PFSK-1 (cell line): ENCODE results near the gene CCDC13.

ENCODE experiments used
- SIN3A ChIP-seq: IDR thresholded peaks from 2 replicates; pipeline ENCODE4 v1.6.1; 2012; ENCODE audit warnings: mild to moderate bottlenecking, low read length, moderate library complexity, borderline replicate concordance; ENCODE audit not compliant: insufficient read depth
- TF ChIP-seq, protein P1 (sequence below), 2 experiments: IDR thresholded peaks; 2 replicates each; pipeline versions ENCODE4 v1.6.1 to v1.8.0; 2011 to 2012; ENCODE audit warnings: low read depth in 2 of 2, low read length in 2 of 2, control low read depth in 1 of 2, inconsistent platforms in 1 of 2, mild to moderate bottlenecking in 1 of 2, moderate library complexity in 1 of 2; ENCODE audit not compliant: insufficient read depth in 1 of 2

GRCh38 chr3:42749753-42750231, 23.3 kb downstream of the CCDC13 start:
- TF ChIP-seq, protein P1, sequence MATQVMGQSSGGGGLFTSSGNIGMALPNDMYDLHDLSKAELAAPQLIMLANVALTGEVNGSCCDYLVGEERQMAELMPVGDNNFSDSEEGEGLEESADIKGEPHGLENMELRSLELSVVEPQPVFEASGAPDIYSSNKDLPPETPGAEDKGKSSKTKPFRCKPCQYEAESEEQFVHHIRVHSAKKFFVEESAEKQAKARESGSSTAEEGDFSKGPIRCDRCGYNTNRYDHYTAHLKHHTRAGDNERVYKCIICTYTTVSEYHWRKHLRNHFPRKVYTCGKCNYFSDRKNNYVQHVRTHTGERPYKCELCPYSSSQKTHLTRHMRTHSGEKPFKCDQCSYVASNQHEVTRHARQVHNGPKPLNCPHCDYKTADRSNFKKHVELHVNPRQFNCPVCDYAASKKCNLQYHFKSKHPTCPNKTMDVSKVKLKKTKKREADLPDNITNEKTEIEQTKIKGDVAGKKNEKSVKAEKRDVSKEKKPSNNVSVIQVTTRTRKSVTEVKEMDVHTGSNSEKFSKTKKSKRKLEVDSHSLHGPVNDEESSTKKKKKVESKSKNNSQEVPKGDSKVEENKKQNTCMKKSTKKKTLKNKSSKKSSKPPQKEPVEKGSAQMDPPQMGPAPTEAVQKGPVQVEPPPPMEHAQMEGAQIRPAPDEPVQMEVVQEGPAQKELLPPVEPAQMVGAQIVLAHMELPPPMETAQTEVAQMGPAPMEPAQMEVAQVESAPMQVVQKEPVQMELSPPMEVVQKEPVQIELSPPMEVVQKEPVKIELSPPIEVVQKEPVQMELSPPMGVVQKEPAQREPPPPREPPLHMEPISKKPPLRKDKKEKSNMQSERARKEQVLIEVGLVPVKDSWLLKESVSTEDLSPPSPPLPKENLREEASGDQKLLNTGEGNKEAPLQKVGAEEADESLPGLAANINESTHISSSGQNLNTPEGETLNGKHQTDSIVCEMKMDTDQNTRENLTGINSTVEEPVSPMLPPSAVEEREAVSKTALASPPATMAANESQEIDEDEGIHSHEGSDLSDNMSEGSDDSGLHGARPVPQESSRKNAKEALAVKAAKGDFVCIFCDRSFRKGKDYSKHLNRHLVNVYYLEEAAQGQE (IDR thresholded peaks at IDR 0.05; ENCODE audit: insufficient read depth in 1 of 2, low read depth in 2 of 2, low read length in 2 of 2): no peak
- TF ChIP-seq SIN3A: no peak
